ENCODE results near the gene FYN.

- TF ChIP-seq CTCF (IDR thresholded peaks at IDR 0.05) (no peak), POLR2A (IDR thresholded peaks at IDR 0.05) (no peak)
Measured at GRCh38 chr6:111738156-111738555, 135.1 kb downstream of the FYN start.
